Gastrocnemius medialis (tissue), 4 donors: ENCODE data around the gene RPS6KL1.

Source experiments
- CTCF ChIP-seq, 5 experiments: fragments of 450-650 bp in 3 of 5; fragments of 200-600 bp in 2 of 5; sonication (generic) in 2 of 5; IDR thresholded peaks in 4 of 5; conservative IDR thresholded peaks in 1 of 5; 1 replicate in 4 of 5; 2 replicates in 1 of 5; pipeline ENCODE4 v1.5.1; 2016 to 2019; ENCODE audit warnings: antibody characterized with exemption in 5 of 5, mild to moderate bottlenecking in 3 of 5, moderate library complexity in 3 of 5
- POLR2A ChIP-seq, 2 donors: fragments of 450-650 bp; IDR thresholded peaks; one replicate each; pipeline ENCODE4 v1.6.1; 2017; ENCODE audit warnings: antibody characterized with exemption in 2 of 2, mild to moderate bottlenecking in 2 of 2, moderate library complexity in 2 of 2

- TF ChIP-seq CTCF (IDR thresholded peaks at IDR 0.05 in 4 of 5, conservative IDR thresholded peaks at IDR 0.05 in 1 of 5): no peak
- no peak for TF ChIP-seq POLR2A (IDR thresholded peaks at IDR 0.05)
Observed at GRCh38 chr14:74968811-74969210, 45.8 kb upstream of the RPS6KL1 start.
